GM18505 (cell line): ENCODE measurements around the gene COQ10B.
"Not testable (repeated sequence)": the region's sequence is repeated elsewhere in the genome, so short reads cannot be mapped to it uniquely, and the experiment has no call there.

ENCODE experiments used
- ATAC-seq: cut with Tn5 transposase; IDR thresholded peaks from one replicate; pipeline ENCODE4 v1.9.1; 2021; ENCODE audit not compliant: unreplicated experiment
- POLR2A ChIP-seq: IDR thresholded peaks from 4 replicates; pipeline ENCODE4 v1.6.1; 2011; ENCODE audit warnings: borderline replicate concordance; ENCODE audit not compliant: insufficient read depth, insufficient read length; ENCODE audit errors: extremely low read depth

Gene COQ10B

GRCh38 chr2:197435598-197436420, 17.5 kb upstream of the COQ10B start:
- no peak for ATAC-seq
- no peak for TF ChIP-seq POLR2A

- no peak for TF ChIP-seq POLR2A
- no peak for ATAC-seq
These were observed 16.0 kb upstream of the COQ10B start for GRCh38 chr2:197437380-197437779.

- ATAC-seq, result no peak
These were observed 10.5 kb upstream of the COQ10B start for GRCh38 chr2:197442857-197443256.

GRCh38 chr2:197445746-197446145, 7.6 kb upstream of the COQ10B start:
- no peak for TF ChIP-seq POLR2A
- ATAC-seq, result no peak

More at GRCh38 chr2:197442857-197443256, 10.5 kb upstream of the COQ10B start:
- no peak for TF ChIP-seq POLR2A

GRCh38 chr2:197446844-197447243, 6.5 kb upstream of the COQ10B start:
- no peak for ATAC-seq
- no peak for TF ChIP-seq POLR2A

- TF ChIP-seq POLR2A, result no peak
- ATAC-seq, result no peak
These were observed 2.9 kb upstream of the COQ10B start for GRCh38 chr2:197450465-197450864.

GRCh38 chr2:197450935-197451358, 2.4 kb upstream of the COQ10B start:
- not testable (repeated sequence) for ATAC-seq

- no peak for TF ChIP-seq POLR2A
- ATAC-seq, result no peak
These were observed 614 bp upstream of the COQ10B start for GRCh38 chr2:197452754-197453122.

- peak; percentile 24 for ATAC-seq
- TF ChIP-seq POLR2A, result no peak
These were observed 604 bp downstream of the COQ10B start for GRCh38 chr2:197453914-197454398.

- TF ChIP-seq POLR2A, result no peak
- ATAC-seq, result no peak
These were observed 1.6 kb downstream of the COQ10B start for GRCh38 chr2:197454923-197455322.

- TF ChIP-seq POLR2A, result no peak
- ATAC-seq, result no peak
These were observed 2.1 kb downstream of the COQ10B start for GRCh38 chr2:197455428-197455827.

GRCh38 chr2:197460649-197461048, 7.3 kb downstream of the COQ10B start:
- no peak for ATAC-seq
- TF ChIP-seq POLR2A, result no peak

- no peak for ATAC-seq
- TF ChIP-seq POLR2A, result no peak
These were observed 7.7 kb downstream of the COQ10B start for GRCh38 chr2:197461057-197461456.

- no peak for ATAC-seq
- no peak for TF ChIP-seq POLR2A
These were observed 10.8 kb downstream of the COQ10B start for GRCh38 chr2:197464175-197464574.
